Measurements from ENCODE around the gene MAP2K7.

Gene MAP2K7

GRCh38 chr19:7868671-7869452, 34.8 kb upstream of the MAP2K7 start:
- H2BK12ac ChIP-seq (ENCODE audit: low read length in 2 of 2): peak overlapping the region in 1 of 2 experiments; percentile 60
- no peak overlapping the region for H3K27ac ChIP-seq (ENCODE audit: low read length, poor library complexity, severe bottlenecking)
- H3K4me2 ChIP-seq (ENCODE audit: low read length, poor library complexity, severe bottlenecking): peak overlapping the region; percentile 86
- H3K9ac ChIP-seq (ENCODE audit: low read length): no peak overlapping the region
- peaks cover 0 to 4% of the 10 kb centered on the region in 2 experiments for H3K36me3 ChIP-seq (ENCODE audit: control insufficient read depth in 1 of 2, insufficient read depth in 2 of 2, low read depth in 1 of 2, low read length in 2 of 2)
- peaks cover 24 to 54% of the 10 kb centered on the region in 2 experiments for H3K27me3 ChIP-seq (ENCODE audit: control insufficient read depth in 1 of 2, insufficient read depth in 1 of 2, low read length in 2 of 2)
- no peak overlapping the region for H2BK15ac ChIP-seq (ENCODE audit: low read depth, poor library complexity, severe bottlenecking)
- peak overlapping the region in 1 of 2 experiments; percentile 39 for H3K14ac ChIP-seq (ENCODE audit: low read length in 2 of 2)
- no peaks in the 10 kb centered on the region for H3K79me1 ChIP-seq (replicated peaks; ENCODE audit: low read length, poor library complexity, severe bottlenecking)
- peak overlapping the region; percentile 60 to 61 for H3K4me3 ChIP-seq (ENCODE audit: insufficient read depth in 1 of 2, low read depth in 1 of 2, low read length in 2 of 2)
- H2BK5ac ChIP-seq (ENCODE audit: low read depth, low read length, poor library complexity, severe bottlenecking): no peak overlapping the region
- H2BK120ac ChIP-seq (ENCODE audit: low read depth, low read length): no peak overlapping the region
- DNase-seq: peak; percentile 68
- peak overlapping the region in 1 of 2 experiments; percentile 50 for H3K18ac ChIP-seq (ENCODE audit: low read depth in 1 of 2, low read length in 2 of 2)
- H3K4ac ChIP-seq (ENCODE audit: low read depth in 1 of 2, low read length in 2 of 2): no peak overlapping the region
- no peaks in the 10 kb centered on the region for H3K9me3 ChIP-seq (ENCODE audit: control insufficient read depth, low read length)
- H3K23ac ChIP-seq (ENCODE audit: low read length in 2 of 2): peak overlapping the region in 1 of 2 experiments; percentile 49
- H3K4me1 ChIP-seq (ENCODE audit: control insufficient read depth, insufficient read depth, low read depth, low read length): peaks cover 44% of the 10 kb centered on the region
- H2AK5ac ChIP-seq (ENCODE audit: low read length, severe bottlenecking): no peak overlapping the region
- H4K8ac ChIP-seq (ENCODE audit: low read length): no peak overlapping the region
- 2% methylated on average over 55 of the region's 67 CpGs for WGBS
- H2AFZ ChIP-seq (ENCODE audit: low read depth, low read length): peak overlapping the region; percentile 87
- H4K91ac ChIP-seq (ENCODE audit: low read length): no peak overlapping the region

GRCh38 chr19:7869453-7869909, 34.2 kb upstream of the MAP2K7 start:
- peak overlapping the region; percentile 86 for H3K4me2 ChIP-seq (ENCODE audit: low read length, poor library complexity, severe bottlenecking)
- peak overlapping the region in 1 of 2 experiments; percentile 89 for H3K18ac ChIP-seq (ENCODE audit: low read depth in 1 of 2, low read length in 2 of 2)
- H3K4me1 ChIP-seq (ENCODE audit: control insufficient read depth, insufficient read depth, low read depth, low read length): peaks cover 50% of the 10 kb centered on the region
- no peaks in the 10 kb centered on the region for H3K79me1 ChIP-seq (replicated peaks; ENCODE audit: low read length, poor library complexity, severe bottlenecking)
- no peak overlapping the region for H2BK5ac ChIP-seq (ENCODE audit: low read depth, low read length, poor library complexity, severe bottlenecking)
- H2BK12ac ChIP-seq (ENCODE audit: low read length in 2 of 2): peak overlapping the region in 1 of 2 experiments; percentile 60
- no peak overlapping the region for H4K91ac ChIP-seq (ENCODE audit: low read length)
- no peak overlapping the region for H2AK5ac ChIP-seq (ENCODE audit: low read length, severe bottlenecking)
- H2BK120ac ChIP-seq (ENCODE audit: low read depth, low read length): no peak overlapping the region
- H3K36me3 ChIP-seq (ENCODE audit: control insufficient read depth in 1 of 2, insufficient read depth in 2 of 2, low read depth in 1 of 2, low read length in 2 of 2): no peaks in the 10 kb centered on the region
- H3K14ac ChIP-seq (ENCODE audit: low read length in 2 of 2): no peak overlapping the region
- H3K27ac ChIP-seq (ENCODE audit: low read length, poor library complexity, severe bottlenecking): no peak overlapping the region
- H3K23ac ChIP-seq (ENCODE audit: low read length in 2 of 2): no peak overlapping the region
- H3K9me3 ChIP-seq (ENCODE audit: control insufficient read depth, low read length): no peaks in the 10 kb centered on the region
- H3K4me3 ChIP-seq (ENCODE audit: insufficient read depth in 1 of 2, low read depth in 1 of 2, low read length in 2 of 2): peak overlapping the region; percentile 60 to 61
- H4K8ac ChIP-seq (ENCODE audit: low read length): peak overlapping the region; percentile 70
- peaks cover 27 to 60% of the 10 kb centered on the region in 2 experiments for H3K27me3 ChIP-seq (ENCODE audit: control insufficient read depth in 1 of 2, insufficient read depth in 1 of 2, low read length in 2 of 2)
- H2BK15ac ChIP-seq (ENCODE audit: low read depth, poor library complexity, severe bottlenecking): no peak overlapping the region
- no peak overlapping the region for H3K9ac ChIP-seq (ENCODE audit: low read length)
- under 1% methylated on average over 39 of the region's 47 CpGs for WGBS
- H2AFZ ChIP-seq (ENCODE audit: low read depth, low read length): peak overlapping the region; percentile 87
- no peak overlapping the region for H3K4ac ChIP-seq (ENCODE audit: low read depth in 1 of 2, low read length in 2 of 2)
- DNase-seq: peak; percentile 61

- H3K14ac ChIP-seq (ENCODE audit: low read length in 2 of 2): no peak overlapping the region
- no peak overlapping the region for H2BK5ac ChIP-seq (ENCODE audit: low read depth, low read length, poor library complexity, severe bottlenecking)
- H3K4me3 ChIP-seq (ENCODE audit: insufficient read depth in 1 of 2, low read depth in 1 of 2, low read length in 2 of 2): peak overlapping the region; percentile 60 to 61
- H3K27me3 ChIP-seq (ENCODE audit: control insufficient read depth in 1 of 2, insufficient read depth in 1 of 2, low read length in 2 of 2): peaks cover 27 to 62% of the 10 kb centered on the region in 2 experiments
- peak overlapping the region in 1 of 2 experiments; percentile 60 for H2BK12ac ChIP-seq (ENCODE audit: low read length in 2 of 2)
- no peak overlapping the region for H3K27ac ChIP-seq (ENCODE audit: low read length, poor library complexity, severe bottlenecking)
- H2BK120ac ChIP-seq (ENCODE audit: low read depth, low read length): no peak overlapping the region
- H4K91ac ChIP-seq (ENCODE audit: low read length): no peak overlapping the region
- H3K23ac ChIP-seq (ENCODE audit: low read length in 2 of 2): peak overlapping the region in 1 of 2 experiments; percentile 20
- no peak overlapping the region for H3K4ac ChIP-seq (ENCODE audit: low read depth in 1 of 2, low read length in 2 of 2)
- peaks cover 53% of the 10 kb centered on the region for H3K4me1 ChIP-seq (ENCODE audit: control insufficient read depth, insufficient read depth, low read depth, low read length)
- no peaks in the 10 kb centered on the region for H3K9me3 ChIP-seq (ENCODE audit: control insufficient read depth, low read length)
- no peak overlapping the region for H2BK15ac ChIP-seq (ENCODE audit: low read depth, poor library complexity, severe bottlenecking)
- H3K9ac ChIP-seq (ENCODE audit: low read length): no peak overlapping the region
- H2AK5ac ChIP-seq (ENCODE audit: low read length, severe bottlenecking): no peak overlapping the region
- peak overlapping the region; percentile 87 for H2AFZ ChIP-seq (ENCODE audit: low read depth, low read length)
- H3K18ac ChIP-seq (ENCODE audit: low read depth in 1 of 2, low read length in 2 of 2): peak overlapping the region in 1 of 2 experiments; percentile 89
- peak; percentile 63 for DNase-seq
- H3K4me2 ChIP-seq (ENCODE audit: low read length, poor library complexity, severe bottlenecking): peak overlapping the region; percentile 86
- H3K36me3 ChIP-seq (ENCODE audit: control insufficient read depth in 1 of 2, insufficient read depth in 2 of 2, low read depth in 1 of 2, low read length in 2 of 2): no peaks in the 10 kb centered on the region
- 14% methylated on average over 30 of the region's 30 CpGs for WGBS
- H3K79me1 ChIP-seq (replicated peaks; ENCODE audit: low read length, poor library complexity, severe bottlenecking): no peaks in the 10 kb centered on the region
- H4K8ac ChIP-seq (ENCODE audit: low read length): peak overlapping the region; percentile 70
These were observed 33.7 kb upstream of the MAP2K7 start for GRCh38 chr19:7869910-7870511.
